Stimulated activated CD4-positive, alpha-beta T cell treated with anti-CD3 and anti-CD28 coated beads, Interleukin-4, amount 100 ng/mL, for 4 hours (primary cell): ENCODE results near the gene HSD11B2.

Source experiments
- DNase-seq, 2 experiments: peaks; one replicate each; pipeline ENCODE4 v3.0.0-alpha.2; 2020

HSD11B2 gene

DNA sequence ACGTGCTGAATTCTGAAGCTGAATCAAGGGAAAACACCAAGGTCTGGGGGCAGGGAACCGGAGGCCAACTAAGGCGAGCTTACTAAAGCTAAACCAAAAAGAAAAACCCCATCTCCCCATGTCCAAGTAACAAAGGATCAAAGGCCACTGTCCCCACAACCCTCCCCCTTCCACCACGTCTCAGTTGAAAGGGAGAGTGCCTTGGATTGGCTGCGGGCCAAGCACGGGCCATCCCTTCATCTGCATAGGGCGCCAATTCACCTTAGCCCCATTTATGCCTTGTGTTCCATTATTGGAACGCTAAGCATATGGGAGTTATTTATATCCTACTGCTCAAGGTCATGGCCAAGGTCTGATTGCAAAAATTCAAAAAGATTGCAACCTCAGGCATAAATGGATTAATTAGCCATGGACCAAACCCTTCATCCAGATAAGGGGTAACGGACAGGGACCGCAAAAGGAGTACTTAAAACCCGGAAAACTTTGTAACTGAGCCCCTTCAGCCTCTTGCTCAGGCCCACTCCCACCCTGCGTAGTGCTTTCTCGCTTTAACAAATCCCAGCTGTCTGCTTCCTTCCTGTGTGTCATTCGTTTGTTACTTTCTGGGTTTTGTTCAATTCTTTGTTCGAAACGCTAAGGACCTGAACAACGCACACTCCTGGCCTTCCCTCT is 50.8 kb downstream of the HSD11B2 start:
- peak; percentile 21 to 33 for DNase-seq

DNA sequence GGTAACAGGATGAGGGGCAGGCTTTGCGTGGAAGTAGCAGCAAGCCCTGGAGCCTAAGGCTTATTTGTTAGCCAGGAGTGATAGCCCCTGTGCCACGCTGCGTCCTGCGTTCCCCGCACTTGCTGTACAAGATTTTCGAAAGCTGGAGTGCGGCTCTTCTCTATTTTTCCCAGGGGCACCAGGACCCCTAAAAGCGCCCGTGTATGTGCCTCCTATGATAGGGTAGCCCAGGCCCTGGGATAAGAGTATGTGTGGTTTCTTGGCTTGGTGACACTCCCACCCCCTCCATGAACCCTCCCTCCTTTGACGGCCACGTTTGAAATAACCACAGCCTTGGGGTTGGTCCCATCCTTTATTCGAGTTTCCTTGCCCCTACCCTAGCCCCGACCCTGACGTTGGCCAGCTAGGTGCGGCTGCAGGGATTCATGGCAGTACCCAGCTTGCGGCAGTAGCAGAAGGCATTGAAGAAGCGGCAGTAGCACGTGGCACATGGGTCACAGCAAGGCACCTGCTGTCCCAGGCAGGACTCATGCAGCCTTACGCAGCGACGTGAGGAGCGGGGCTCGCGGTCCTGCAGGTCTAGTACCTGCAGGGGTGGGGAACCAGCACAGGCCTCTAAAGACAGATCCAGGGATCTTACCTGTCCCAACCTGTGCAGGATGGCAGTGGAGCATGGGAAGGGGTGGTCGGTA is 51.5 kb downstream of the HSD11B2 start:
- no peak for DNase-seq

GRCh38 chr16:67483150-67483549 is 52.2 kb downstream of the HSD11B2 start, which contains the start of gene AGRP:
AGRP (minus strand) TSS chr16:67483547; CDS start chr16:67483398, 149 bp downstream.
- DNase-seq = no peak

- no peak for DNase-seq
These were observed 53.0 kb downstream of the HSD11B2 start for GRCh38 chr16:67483731-67484525.

DNA sequence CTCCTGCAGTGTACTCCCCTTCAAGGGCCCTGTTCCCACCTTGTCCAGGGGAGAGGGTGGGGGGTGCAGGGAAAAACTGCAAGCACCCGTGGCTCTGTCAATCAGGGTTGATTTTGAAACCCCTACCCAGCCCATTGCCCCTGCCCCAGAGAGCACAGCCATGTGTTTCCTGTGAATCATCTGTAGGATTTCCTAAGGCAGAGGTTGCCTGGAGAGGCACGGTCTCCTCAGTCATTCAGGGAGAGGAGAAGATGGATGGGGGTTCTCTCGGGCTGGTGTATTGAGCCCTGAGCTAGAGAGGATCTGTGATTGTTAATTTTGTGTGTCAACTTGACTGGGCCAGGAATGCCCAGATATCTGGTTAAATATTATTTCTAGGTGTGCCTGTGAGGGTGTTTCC is 55.9 kb downstream of the HSD11B2 start:
- DNase-seq = no peak
